Body of pancreas (tissue), 4 donors: ENCODE results near the gene XPO1. TPM values are rescaled to one million over a fixed set of nuclear protein-coding genes. Genes with fewer than 3 reads are reported as not detected.

Experiments used
- ATAC-seq: fragments of 150-250 bp; one replicate; pipeline ENCODE4 v1.9.1; 2016
- DNase-seq, 4 donors: peaks; one replicate each; pipeline ENCODE4 v3.0.0-alpha.2; 2019
- H3K27ac ChIP-seq, 4 donors: fragments of 200-600 bp; sonication (generic); 1 replicate in 3 of 4; 2 replicates in 1 of 4; pipeline versions ENCODE4 v1.5.1 to v1.6.1; 2016 to 2019; ENCODE audit warnings: mild to moderate bottlenecking in 1 of 4, mixed read lengths in 1 of 4, moderate library complexity in 1 of 4
- H3K27me3 ChIP-seq, 2 donors: fragments of 200-600 bp; sonication (generic); one replicate each; pipeline ENCODE4 v1.6.0; 2016; ENCODE audit warnings: mild to moderate bottlenecking in 1 of 2
- H3K36me3 ChIP-seq, 2 donors: fragments of 200-600 bp; sonication (generic); replicated peaks in 1 of 2; 2 replicates each; pipeline ENCODE4 v1.5.1; 2016; ENCODE audit warnings: low read depth in 2 of 2; ENCODE audit not compliant: insufficient read depth in 1 of 2
- H3K4me1 ChIP-seq: fragments of 200-600 bp; sonication (generic); one replicate; pipeline ENCODE4 v1.6.0; 2016
- H3K4me3 ChIP-seq, 2 donors: fragments of 200-600 bp; sonication (generic); 1 replicate in 1 of 2; 2 replicates in 1 of 2; pipeline ENCODE4 v1.5.1; 2016 to 2019
- H3K9me3 ChIP-seq, 3 donors: fragments of 200-600 bp; sonication (generic); 1 replicate in 2 of 3; 2 replicates in 1 of 3; pipeline ENCODE4 v1.5.1; 2016
- POLR2A ChIP-seq, 3 donors: fragments of 450-650 bp; IDR thresholded peaks; one replicate each; pipeline ENCODE4 v1.6.1; 2016; ENCODE audit warnings: antibody characterized with exemption in 3 of 3, mild to moderate bottlenecking in 2 of 3
- WGBS, 2 donors: methylation state at CpG; one replicate each; pipeline ENCODE4 v1.1.5; 2017; 5-methylcytosine and 5-hydroxymethylcytosine counted together
- intact Hi-C: fragments of 100-400 bp; cut with DNase I; formaldehyde crosslinking; loops from one replicate; pipeline ENCODE4 v1.15.1; 2023
- total RNA-seq, 2 donors: library from RNA; depleted of rRNA; stranded (reverse); fragments of >200 nt; gene quantifications; one replicate each; pipeline ENCODE4 v1.1.0, GENCODE V29; 2016
- TF ChIP-seq, protein P1 (sequence below), 7 experiments: fragments of 450-650 bp in 4 of 7; fragments of 200-600 bp in 3 of 7; sonication (generic) in 3 of 7; IDR thresholded peaks; one replicate each; pipeline ENCODE4 v1.5.1; 2016 to 2019; ENCODE audit warnings: antibody characterized with exemption in 7 of 7

XPO1 gene
- total RNA-seq, 2 donors from 2014 or later: 55.7 to 70.0 TPM

DNA sequence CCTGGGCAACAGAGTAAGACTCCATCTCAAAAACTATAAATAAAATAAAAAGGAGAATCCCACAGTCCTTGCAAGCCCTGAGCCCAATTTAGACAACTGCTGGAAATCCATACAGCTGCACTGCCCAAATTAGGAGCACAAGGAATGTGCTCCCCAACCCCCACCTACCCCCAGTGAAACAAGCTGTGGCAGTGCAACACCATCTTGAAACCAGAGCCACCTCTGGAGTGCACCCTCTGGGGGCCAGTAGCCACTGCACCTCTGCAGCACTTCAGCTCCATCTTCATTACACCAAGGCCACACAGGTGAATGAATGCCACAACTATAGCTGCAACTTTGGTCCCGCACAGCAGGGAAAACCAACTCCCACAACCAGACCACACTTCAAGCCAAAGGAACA, 104.5 kb downstream of the XPO1 start:
- no peak for TF ChIP-seq POLR2A (IDR thresholded peaks at IDR 0.05)
- TF ChIP-seq, protein P1, sequence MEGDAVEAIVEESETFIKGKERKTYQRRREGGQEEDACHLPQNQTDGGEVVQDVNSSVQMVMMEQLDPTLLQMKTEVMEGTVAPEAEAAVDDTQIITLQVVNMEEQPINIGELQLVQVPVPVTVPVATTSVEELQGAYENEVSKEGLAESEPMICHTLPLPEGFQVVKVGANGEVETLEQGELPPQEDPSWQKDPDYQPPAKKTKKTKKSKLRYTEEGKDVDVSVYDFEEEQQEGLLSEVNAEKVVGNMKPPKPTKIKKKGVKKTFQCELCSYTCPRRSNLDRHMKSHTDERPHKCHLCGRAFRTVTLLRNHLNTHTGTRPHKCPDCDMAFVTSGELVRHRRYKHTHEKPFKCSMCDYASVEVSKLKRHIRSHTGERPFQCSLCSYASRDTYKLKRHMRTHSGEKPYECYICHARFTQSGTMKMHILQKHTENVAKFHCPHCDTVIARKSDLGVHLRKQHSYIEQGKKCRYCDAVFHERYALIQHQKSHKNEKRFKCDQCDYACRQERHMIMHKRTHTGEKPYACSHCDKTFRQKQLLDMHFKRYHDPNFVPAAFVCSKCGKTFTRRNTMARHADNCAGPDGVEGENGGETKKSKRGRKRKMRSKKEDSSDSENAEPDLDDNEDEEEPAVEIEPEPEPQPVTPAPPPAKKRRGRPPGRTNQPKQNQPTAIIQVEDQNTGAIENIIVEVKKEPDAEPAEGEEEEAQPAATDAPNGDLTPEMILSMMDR (IDR thresholded peaks at IDR 0.05): no peak
- WGBS, 2 donors: 94 to 100% methylated on average over 1 of the region's 1 CpG
- intact Hi-C loops: no loop called here
- Histone ChIP-seq H3K36me3 (no peaks in the 10 kb centered on the region), H3K27me3 (no peaks in the 10 kb centered on the region), H3K9me3 (no peaks in the 10 kb centered on the region), H3K4me1 (peaks cover 30% of the 10 kb centered on the region), H3K27ac (no peak overlapping the region), H3K4me3 (no peak overlapping the region)
- no peak for DNase-seq
- ATAC-seq: no peak

DNA sequence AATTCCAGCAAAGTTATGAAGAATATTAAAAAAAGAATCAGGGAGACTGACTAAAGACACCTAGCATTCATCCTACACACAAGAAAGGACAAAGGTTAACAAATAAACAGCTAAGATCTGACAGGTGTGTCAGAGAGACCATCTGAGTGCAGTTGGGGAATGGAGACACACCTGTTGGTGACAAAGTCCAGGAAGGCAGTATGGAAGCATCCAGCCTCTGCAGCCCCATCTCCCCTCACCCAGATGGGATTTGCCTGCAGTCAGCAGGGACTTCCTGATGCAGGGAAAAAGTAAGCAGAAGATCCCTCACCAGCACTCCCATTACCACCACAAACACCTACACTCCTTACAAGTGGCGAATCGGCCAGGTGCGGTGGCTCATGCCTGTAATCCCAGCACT, 105.2 kb downstream of the XPO1 start:
- ATAC-seq (no peak), DNase-seq (no peak)
- H3K36me3 ChIP-seq: no peaks in the 10 kb centered on the region
- H3K27me3 ChIP-seq: no peaks in the 10 kb centered on the region
- no peaks in the 10 kb centered on the region for H3K9me3 ChIP-seq
- peaks cover 30% of the 10 kb centered on the region for H3K4me1 ChIP-seq
- H3K4me3 ChIP-seq: no peak overlapping the region
- WGBS, 2 donors: 100% methylated on average over 3 of the region's 3 CpGs; no CpG with 5 or more reads in 1 of the 2 donors
- H3K27ac ChIP-seq: no peak overlapping the region
- TF ChIP-seq, protein P1 (IDR thresholded peaks at IDR 0.05): no peak
- TF ChIP-seq POLR2A (IDR thresholded peaks at IDR 0.05): no peak
- intact Hi-C loops: no loop called here

DNA sequence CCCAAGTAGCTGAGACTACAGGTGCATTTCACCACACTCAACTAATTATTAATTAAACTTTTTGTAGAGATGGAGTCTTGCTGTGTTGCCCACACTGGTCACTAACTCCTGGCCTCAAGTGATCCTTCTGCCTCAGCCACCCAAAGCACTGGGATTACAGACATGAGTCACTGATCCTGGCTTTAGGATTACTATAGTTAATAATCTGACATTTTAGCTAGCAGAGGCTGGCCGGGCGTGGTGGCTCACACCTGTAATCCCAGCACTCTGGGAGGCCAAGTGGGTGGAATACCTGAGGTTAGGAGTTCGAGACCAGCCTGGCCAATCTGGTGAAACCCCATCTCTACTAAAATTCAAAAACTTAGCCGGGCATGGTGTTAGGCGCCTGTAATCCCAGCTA, 106.8 kb downstream of the XPO1 start:
- WGBS, 2 donors: 92 to 100% methylated on average over 3 to 5 of the region's 5 CpGs
- no peak for ATAC-seq
- H3K27ac ChIP-seq: no peak overlapping the region

More for the DNA sequence above, 106.8 kb downstream of the XPO1 start:
- H3K4me3 ChIP-seq: no peak overlapping the region
- H3K4me1 ChIP-seq: peaks cover 39% of the 10 kb centered on the region
- intact Hi-C loops: no loop called here
- H3K36me3 ChIP-seq: no peaks in the 10 kb centered on the region
- H3K9me3 ChIP-seq: no peaks in the 10 kb centered on the region
- no peak for DNase-seq
- no peak for TF ChIP-seq POLR2A (IDR thresholded peaks at IDR 0.05)
- TF ChIP-seq, protein P1 (IDR thresholded peaks at IDR 0.05): no peak
- no peaks in the 10 kb centered on the region for H3K27me3 ChIP-seq

Other genes starting within 250 kb of the XPO1 start
- 10 to 100 TPM; 87.0 to 96.5 TPM for gene USP34, start 67.3 kb downstream of the XPO1 start, total RNA-seq